HG02642 (cell line): Measurements from ENCODE around the gene KRI1.

ENCODE experiments used
- ATAC-seq: cut with Tn5 transposase; IDR thresholded peaks from one replicate; pipeline ENCODE4 v1.9.1; 2021; ENCODE audit warnings: mild to moderate bottlenecking; ENCODE audit not compliant: unreplicated experiment, poor library complexity

The KRI1 gene

GRCh38 chr19:10565567-10566407, at the start of gene KRI1:
Gene KRI1 (minus strand): TSS chr19:10566010. CDS start chr19:10565999, 11 bp downstream.
- ATAC-seq: peak; percentile 60

GRCh38 chr19:10612499-10613119, 46.8 kb upstream of the KRI1 start:
- ATAC-seq: no peak

GRCh38 chr19:10611907-10612306, 46.1 kb upstream of the KRI1 start:
- ATAC-seq: no peak

GRCh38 chr19:10604460-10604980, 38.7 kb upstream of the KRI1 start:
- peak; percentile 17 for ATAC-seq

- ATAC-seq: peak; percentile 20
These were observed 38.2 kb upstream of the KRI1 start for GRCh38 chr19:10603873-10604459.

- peak; percentile 35 for ATAC-seq
These were observed 37.5 kb upstream of the KRI1 start for GRCh38 chr19:10603084-10603872.

GRCh38 chr19:10602330-10603083, 36.7 kb upstream of the KRI1 start:
- ATAC-seq: peak; percentile 70

GRCh38 chr19:10601999-10602329, 36.2 kb upstream of the KRI1 start:
- no peak for ATAC-seq

- ATAC-seq: no peak
These were observed 34.3 kb upstream of the KRI1 start for GRCh38 chr19:10600149-10600548.

GRCh38 chr19:10593820-10594637, 28.2 kb upstream of the KRI1 start:
- ATAC-seq: no peak

- no peak for ATAC-seq
These were observed 27.3 kb upstream of the KRI1 start for GRCh38 chr19:10593148-10593547.

GRCh38 chr19:10587839-10588150, 22.0 kb upstream of the KRI1 start:
- ATAC-seq: no peak

GRCh38 chr19:10587022-10587838, 21.4 kb upstream of the KRI1 start, which contains the start of gene AP1M2:
Gene AP1M2 (minus strand): TSS chr19:10587312. CDS start chr19:10587231, 81 bp downstream.
- ATAC-seq: no peak

GRCh38 chr19:10586396-10586795, 20.6 kb upstream of the KRI1 start:
- ATAC-seq: no peak

GRCh38 chr19:10583036-10583776, 17.4 kb upstream of the KRI1 start:
- no peak for ATAC-seq

GRCh38 chr19:10582091-10582490, 16.3 kb upstream of the KRI1 start:
- ATAC-seq: no peak

GRCh38 chr19:10580979-10581631, 15.3 kb upstream of the KRI1 start:
- no peak for ATAC-seq
